ENCODE results near the gene INPP5A.

GRCh38 chr10:132588301-132589013 is 50.9 kb downstream of the INPP5A start:
- TF ChIP-seq POLR2A (IDR thresholded peaks at IDR 0.05; ENCODE audit: low read depth, low read length), result 0 out of 2 replicates have a peak, but pooled peaks have one; percentile 27
- TF ChIP-seq POLR2AphosphoS5 (IDR thresholded peaks at IDR 0.05; ENCODE audit: low read depth, low read length), result no peak
- TF ChIP-seq TAF1 (IDR thresholded peaks at IDR 0.05; ENCODE audit: low read depth, low read length), result no peak; the same call in 1 of the 2 replicates
